ENCODE results near the gene LHFPL6.

LHFPL6 gene

GRCh38 chr13:39381456-39381855 lies 221.5 kb downstream of the LHFPL6 start:
- no peak for DNase-seq (ENCODE audit: low read depth)

GRCh38 chr13:39379667-39380655 lies 223.0 kb downstream of the LHFPL6 start:
- DNase-seq (ENCODE audit: low read depth) = no peak

GRCh38 chr13:39379118-39379517 lies 223.9 kb downstream of the LHFPL6 start:
- no peak for DNase-seq (ENCODE audit: low read depth)

GRCh38 chr13:39378306-39378705 lies 224.7 kb downstream of the LHFPL6 start:
- DNase-seq (ENCODE audit: low read depth) = no peak

GRCh38 chr13:39377699-39378098 lies 225.3 kb downstream of the LHFPL6 start:
- no peak for DNase-seq (ENCODE audit: low read depth)

GRCh38 chr13:39376076-39376475 lies 226.9 kb downstream of the LHFPL6 start:
- no peak for DNase-seq (ENCODE audit: low read depth)

- no peak for DNase-seq (ENCODE audit: low read depth)
Measured at GRCh38 chr13:39375601-39376000, 227.4 kb downstream of the LHFPL6 start.

GRCh38 chr13:39374741-39375189 lies 228.2 kb downstream of the LHFPL6 start:
- no peak for DNase-seq (ENCODE audit: low read depth)

GRCh38 chr13:39373145-39373544 lies 229.8 kb downstream of the LHFPL6 start:
- DNase-seq (ENCODE audit: low read depth) = no peak

GRCh38 chr13:39371706-39372105 lies 231.3 kb downstream of the LHFPL6 start:
- DNase-seq (ENCODE audit: low read depth) = no peak

GRCh38 chr13:39370554-39370953 lies 232.4 kb downstream of the LHFPL6 start:
- no peak for DNase-seq (ENCODE audit: low read depth)

- no peak for DNase-seq (ENCODE audit: low read depth)
Measured at GRCh38 chr13:39370048-39370447, 232.9 kb downstream of the LHFPL6 start.

- DNase-seq (ENCODE audit: low read depth) = no peak
Measured at GRCh38 chr13:39369161-39369890, 233.7 kb downstream of the LHFPL6 start.

GRCh38 chr13:39365879-39366278 lies 237.1 kb downstream of the LHFPL6 start:
- DNase-seq (ENCODE audit: low read depth) = no peak

GRCh38 chr13:39364947-39365468 lies 238.0 kb downstream of the LHFPL6 start:
- DNase-seq (ENCODE audit: low read depth) = no peak

- DNase-seq (ENCODE audit: low read depth) = no peak
Measured at GRCh38 chr13:39363382-39363772, 239.6 kb downstream of the LHFPL6 start.

GRCh38 chr13:39362652-39363381 lies 240.2 kb downstream of the LHFPL6 start:
- DNase-seq (ENCODE audit: low read depth) = no peak

- no peak for DNase-seq (ENCODE audit: low read depth)
Measured at GRCh38 chr13:39353988-39354387, 249.0 kb downstream of the LHFPL6 start.

GRCh38 chr13:39350461-39350881 lies 252.5 kb downstream of the LHFPL6 start:
- DNase-seq (ENCODE audit: low read depth) = no peak

- no peak for DNase-seq (ENCODE audit: low read depth)
Measured at GRCh38 chr13:39349391-39349960, 253.5 kb downstream of the LHFPL6 start.

Data from activated T-helper 1 cell treated with Interleukin-2 at 50 U/mL for 16 hours (primary cell).